Adrenal gland (tissue), 12 donors: ENCODE measurements around the gene HOXC6. TPM values are rescaled to one million over a fixed set of nuclear protein-coding genes. Genes with fewer than 3 reads are reported as not detected.

ENCODE experiments used
- DNase-seq, 7 donors: peaks; one replicate each; pipeline ENCODE4 v3.0.0-alpha.2; 2019 to 2020
- H3K27ac ChIP-seq, 5 donors: fragments of 200-600 bp; sonication (generic) in 4 of 5; 1 replicate in 3 of 5; 2 replicates in 2 of 5; pipeline versions ENCODE4 v1.5.1 to v1.8.0; 2016 to 2020; ENCODE audit warnings: mild to moderate bottlenecking in 1 of 5
- H3K27me3 ChIP-seq: fragments of 200-600 bp; 2 replicates; pipeline ENCODE4 v1.8.0; 2021
- H3K36me3 ChIP-seq, 2 donors: fragments of 200-600 bp; replicated peaks in 1 of 2; 1 replicate in 1 of 2; 2 replicates in 1 of 2; pipeline versions ENCODE4 v1.5.1 to v1.8.0; 2018 to 2022
- H3K4me1 ChIP-seq, 2 donors: fragments of 200-600 bp; replicated peaks in 1 of 2; 1 replicate in 1 of 2; 2 replicates in 1 of 2; pipeline versions ENCODE4 v1.5.1 to v1.8.0; 2018 to 2021
- H3K4me3 ChIP-seq, 4 donors: fragments of 200-600 bp; sonication (generic) in 3 of 4; one replicate each; pipeline ENCODE4 v1.5.1; 2016 to 2018
- H3K9me3 ChIP-seq, 3 donors: fragments of 200-600 bp; sonication (generic) in 1 of 3; replicated peaks in 1 of 3; 1 replicate in 2 of 3; 2 replicates in 1 of 3; pipeline versions ENCODE4 v1.5.1 to v1.8.0; 2016 to 2021
- POLR2A ChIP-seq, 2 donors: fragments of 450-650 bp; IDR thresholded peaks; one replicate each; pipeline ENCODE4 v1.6.1; 2017; ENCODE audit warnings: antibody characterized with exemption in 2 of 2, mild to moderate bottlenecking in 2 of 2, moderate library complexity in 1 of 2
- WGBS, 4 donors: extraction: QIAGEN DNeasy Blood & Tissue Kit in 2 of 4; methylation state at CpG; one replicate each; pipeline versions ENCODE4 v1.1.5 to v1.1.7; 2013 to 2017; 5-methylcytosine and 5-hydroxymethylcytosine counted together
- intact Hi-C, 2 donors: fragments of 100-400 bp; cut with DNase I; formaldehyde crosslinking; loops; one replicate each; pipeline versions ENCODE4 v1.14.1 to v1.15.0; 2022 to 2023
- polyA plus RNA-seq, 3 donors: library from polyadenylated mRNA; stranded (reverse); fragments of 200-250 nt in 2 of 3; fragments of 350-450 nt in 1 of 3; fragmentation: Illumina TruSeq in 1 of 3; extraction: RNeasy Lipid Tissue Mini Kit (QIAGEN cat#74804) in 1 of 3; gene quantifications; one replicate each; pipeline ENCODE4 v1.2.3, GENCODE V29; 2013 to 2014
- total RNA-seq, 9 donors: library from RNA; depleted of rRNA in 4 of 9; stranded (reverse); fragments of >200 nt in 4 of 9; fragments of 120-200 nt in 1 of 9; fragmentation: NEBNext Ultra II Directional in 1 of 9; extraction: Animal tissue kit (Norgen Biotek cat#: 25700) in 1 of 9; gene quantifications; one replicate each; pipeline versions ENCODE4 v1.1.0 to v1.2.4, GENCODE V29; 2013 to 2023
- TF ChIP-seq, protein P1 (sequence below), 6 experiments: fragments of 450-650 bp in 4 of 6; fragments of 200-600 bp in 2 of 6; sonication (generic) in 1 of 6; IDR thresholded peaks; 1 replicate in 5 of 6; 2 replicates in 1 of 6; pipeline versions ENCODE4 v1.5.1 to v1.8.0; 2016 to 2021; ENCODE audit warnings: antibody characterized with exemption in 6 of 6, mild to moderate bottlenecking in 2 of 6, moderate library complexity in 1 of 6
- donor health status: healthy with polysubstance abuse.
- donor health status: Bipolar disorder and iron deficiency.
- donor health status: DM: yes; HTN: yes; CAD: no.
- donor health status: DM: no; HTN: no; CAD: no.
- donor health status: DM: no; HTN: no; CAD: no.
- donor health status: DM: yes; HTN: yes; CAD: no.

The HOXC6 gene
- total and polyA plus RNA-seq, 12 donors, result 1.5 to 23.1 (median 13.2) TPM

DNA sequence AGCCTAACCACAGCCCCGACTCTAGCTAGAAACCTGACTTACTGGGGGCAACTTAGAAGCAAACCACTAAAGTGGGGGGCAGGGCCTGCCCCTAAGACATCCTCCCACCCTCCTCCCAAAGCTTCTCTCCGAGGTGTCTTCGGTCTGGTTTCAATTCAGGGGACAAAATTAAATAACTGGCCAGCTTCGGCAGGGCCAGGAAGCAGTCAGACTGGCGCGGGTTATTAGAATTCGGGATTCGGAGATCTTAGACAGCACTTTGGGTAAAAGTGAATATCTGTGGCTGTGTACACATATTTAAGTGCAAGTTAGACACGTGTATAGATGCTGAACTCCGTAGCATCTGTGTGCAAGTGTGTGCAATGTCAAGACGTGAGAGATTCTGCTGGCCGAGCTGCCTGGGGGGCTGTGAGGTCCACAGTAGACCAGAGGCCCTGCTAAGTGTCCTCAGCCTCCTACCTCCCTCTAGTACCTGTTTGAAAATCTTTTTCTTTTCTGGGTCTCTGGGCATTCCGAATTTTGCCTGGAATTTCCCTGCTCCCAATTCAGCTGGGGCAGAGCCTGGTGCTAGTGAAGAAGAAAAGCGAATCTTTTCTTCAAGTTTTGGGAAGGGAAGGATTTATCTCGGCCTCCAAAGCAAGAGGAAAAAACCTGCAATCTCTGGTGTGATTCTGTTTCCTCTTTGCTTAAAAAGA, 47.3 kb upstream of the HOXC6 start:
- intact Hi-C loops, result no loop called here
- Histone ChIP-seq H3K27ac (no peak overlapping the region), H3K4me1 (peaks cover 4 to 9% of the 10 kb centered on the region in 2 donors), H3K36me3 (no peaks in the 10 kb centered on the region), H3K9me3 (no peaks in the 10 kb centered on the region), H3K4me3 (no peak overlapping the region), H3K27me3 (peaks cover 88% of the 10 kb centered on the region)
- WGBS, 4 donors, result 42 to 60% (median 53%) methylated on average over 15 of the region's 15 CpGs
- DNase-seq, result no peak
- TF ChIP-seq, protein P1, sequence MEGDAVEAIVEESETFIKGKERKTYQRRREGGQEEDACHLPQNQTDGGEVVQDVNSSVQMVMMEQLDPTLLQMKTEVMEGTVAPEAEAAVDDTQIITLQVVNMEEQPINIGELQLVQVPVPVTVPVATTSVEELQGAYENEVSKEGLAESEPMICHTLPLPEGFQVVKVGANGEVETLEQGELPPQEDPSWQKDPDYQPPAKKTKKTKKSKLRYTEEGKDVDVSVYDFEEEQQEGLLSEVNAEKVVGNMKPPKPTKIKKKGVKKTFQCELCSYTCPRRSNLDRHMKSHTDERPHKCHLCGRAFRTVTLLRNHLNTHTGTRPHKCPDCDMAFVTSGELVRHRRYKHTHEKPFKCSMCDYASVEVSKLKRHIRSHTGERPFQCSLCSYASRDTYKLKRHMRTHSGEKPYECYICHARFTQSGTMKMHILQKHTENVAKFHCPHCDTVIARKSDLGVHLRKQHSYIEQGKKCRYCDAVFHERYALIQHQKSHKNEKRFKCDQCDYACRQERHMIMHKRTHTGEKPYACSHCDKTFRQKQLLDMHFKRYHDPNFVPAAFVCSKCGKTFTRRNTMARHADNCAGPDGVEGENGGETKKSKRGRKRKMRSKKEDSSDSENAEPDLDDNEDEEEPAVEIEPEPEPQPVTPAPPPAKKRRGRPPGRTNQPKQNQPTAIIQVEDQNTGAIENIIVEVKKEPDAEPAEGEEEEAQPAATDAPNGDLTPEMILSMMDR (IDR thresholded peaks at IDR 0.05), result no peak
- no peak for TF ChIP-seq POLR2A (IDR thresholded peaks at IDR 0.05)

DNA sequence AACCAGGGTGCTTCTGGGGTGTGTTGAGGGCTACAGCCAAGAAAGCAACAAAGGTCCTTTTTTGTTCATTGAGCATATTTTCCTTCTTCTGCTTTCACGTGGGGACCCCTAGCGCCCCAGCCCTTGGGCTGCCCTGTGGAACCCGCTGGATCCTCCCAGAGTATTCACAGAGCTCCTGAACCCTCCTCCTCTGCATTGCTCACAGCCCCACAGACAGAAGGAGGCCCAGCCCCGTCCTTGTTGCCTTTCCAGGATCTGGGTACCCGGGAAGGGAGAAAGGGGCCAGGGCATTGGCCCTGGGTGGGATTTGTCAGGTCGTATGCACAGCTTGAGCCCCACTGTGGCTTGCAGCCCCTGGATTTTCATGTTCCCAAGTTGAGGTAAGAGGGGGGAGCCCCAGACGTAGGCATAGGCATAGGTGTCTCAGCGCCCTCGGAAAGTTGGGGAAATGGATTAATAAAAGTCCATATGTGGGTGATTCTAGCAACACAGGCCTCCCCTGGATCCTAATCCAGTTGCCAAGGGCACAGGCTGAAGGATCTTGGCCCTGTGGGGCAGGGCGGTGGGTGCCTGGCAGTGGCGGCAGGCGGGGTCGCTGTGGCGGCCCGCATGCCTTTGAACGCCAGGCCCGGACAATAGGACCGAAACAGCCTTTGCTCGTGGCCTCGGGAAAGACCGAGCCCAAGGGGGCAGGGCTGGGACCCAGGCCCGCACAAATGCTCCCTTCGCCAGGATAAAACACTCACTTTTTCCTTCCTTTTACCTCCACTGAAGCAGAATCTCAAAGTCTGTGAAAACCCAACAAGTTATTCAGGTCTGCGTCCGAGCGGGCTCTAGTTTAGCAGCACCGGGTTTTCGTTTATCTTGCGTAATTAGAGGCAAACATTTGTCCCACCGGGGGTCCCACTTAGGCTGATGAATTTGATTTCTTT, 46.3 kb upstream of the HOXC6 start:
- intact Hi-C loops, result no loop called here
- H3K36me3 ChIP-seq, result no peaks in the 10 kb centered on the region
- no peak for TF ChIP-seq POLR2A (IDR thresholded peaks at IDR 0.05)
- TF ChIP-seq, protein P1 (IDR thresholded peaks at IDR 0.05), result no peak
- H3K9me3 ChIP-seq, result no peaks in the 10 kb centered on the region
- DNase-seq, result no peak
- H3K4me3 ChIP-seq, result no peak overlapping the region
- peaks cover 88% of the 10 kb centered on the region for H3K27me3 ChIP-seq
- peaks cover 4 to 13% of the 10 kb centered on the region in 2 donors for H3K4me1 ChIP-seq
- no peak overlapping the region for H3K27ac ChIP-seq
- 37 to 46% (median 42%) methylated on average over 28 to 30 of the region's 30 CpGs for WGBS, 4 donors

DNA sequence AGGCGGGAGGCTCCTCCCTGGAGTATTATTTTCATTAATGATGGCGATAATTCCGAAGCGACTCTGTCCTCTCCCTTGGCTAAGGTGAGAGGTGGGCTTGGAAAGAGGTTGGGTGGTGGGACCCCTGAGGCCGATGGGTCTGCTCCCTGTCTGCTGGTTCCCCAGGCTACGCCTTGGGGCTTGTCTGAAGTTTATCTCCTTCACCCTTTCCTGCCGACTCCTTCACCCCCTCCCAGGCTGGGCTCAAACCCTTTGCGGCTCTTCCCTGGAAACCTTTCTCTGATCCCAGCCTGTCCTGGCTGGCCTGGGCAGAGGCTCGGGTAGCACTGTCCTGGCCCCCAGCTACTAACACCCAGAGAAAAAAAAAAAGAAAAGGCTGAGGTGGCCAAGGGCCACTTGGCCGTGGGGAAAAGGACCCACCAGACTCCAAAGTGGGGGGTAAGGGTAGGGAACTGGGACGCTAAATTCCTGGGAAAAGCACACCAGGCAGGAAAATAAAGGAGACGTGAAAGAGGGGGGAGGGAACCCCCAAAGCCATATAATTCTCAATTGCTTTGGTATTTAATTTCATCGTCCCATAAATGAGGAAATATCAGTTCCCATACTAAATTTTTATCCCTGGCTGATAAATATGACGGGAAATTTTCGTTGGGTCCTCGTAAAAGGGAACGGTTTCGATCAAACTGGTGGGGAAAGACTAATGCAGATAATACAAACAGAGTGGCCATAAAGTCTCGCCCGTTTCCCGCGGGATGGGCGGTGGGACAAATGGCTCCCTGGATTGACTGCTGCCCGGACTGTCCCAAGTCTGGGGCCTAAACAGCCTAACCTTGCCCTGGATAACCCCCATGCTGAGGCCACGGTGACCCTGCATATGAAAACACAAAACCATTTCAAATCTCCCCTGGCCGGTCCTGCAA, 45.3 kb upstream of the HOXC6 start:
- intact Hi-C loops, result no loop called here
- no peaks in the 10 kb centered on the region for H3K9me3 ChIP-seq
- no peaks in the 10 kb centered on the region for H3K36me3 ChIP-seq
- TF ChIP-seq, protein P1 (IDR thresholded peaks at IDR 0.05), result no peak
- no peak for TF ChIP-seq POLR2A (IDR thresholded peaks at IDR 0.05)
- no peak for DNase-seq
- H3K4me1 ChIP-seq, result peaks cover 4 to 13% of the 10 kb centered on the region in 2 donors
- no peak overlapping the region for H3K27ac ChIP-seq
- WGBS, 4 donors, result 14 to 22% (median 18%) methylated on average over 24 to 26 of the region's 26 CpGs
- no peak overlapping the region for H3K4me3 ChIP-seq
- H3K27me3 ChIP-seq, result peaks cover 88% of the 10 kb centered on the region
